Measurements from ENCODE around the gene BMP7. TPM values are rescaled to one million over a fixed set of nuclear protein-coding genes. Genes with fewer than 3 reads are reported as not detected.

The BMP7 gene
- total RNA-seq, 2 experiments from 2014 or later, result not detected

DNA sequence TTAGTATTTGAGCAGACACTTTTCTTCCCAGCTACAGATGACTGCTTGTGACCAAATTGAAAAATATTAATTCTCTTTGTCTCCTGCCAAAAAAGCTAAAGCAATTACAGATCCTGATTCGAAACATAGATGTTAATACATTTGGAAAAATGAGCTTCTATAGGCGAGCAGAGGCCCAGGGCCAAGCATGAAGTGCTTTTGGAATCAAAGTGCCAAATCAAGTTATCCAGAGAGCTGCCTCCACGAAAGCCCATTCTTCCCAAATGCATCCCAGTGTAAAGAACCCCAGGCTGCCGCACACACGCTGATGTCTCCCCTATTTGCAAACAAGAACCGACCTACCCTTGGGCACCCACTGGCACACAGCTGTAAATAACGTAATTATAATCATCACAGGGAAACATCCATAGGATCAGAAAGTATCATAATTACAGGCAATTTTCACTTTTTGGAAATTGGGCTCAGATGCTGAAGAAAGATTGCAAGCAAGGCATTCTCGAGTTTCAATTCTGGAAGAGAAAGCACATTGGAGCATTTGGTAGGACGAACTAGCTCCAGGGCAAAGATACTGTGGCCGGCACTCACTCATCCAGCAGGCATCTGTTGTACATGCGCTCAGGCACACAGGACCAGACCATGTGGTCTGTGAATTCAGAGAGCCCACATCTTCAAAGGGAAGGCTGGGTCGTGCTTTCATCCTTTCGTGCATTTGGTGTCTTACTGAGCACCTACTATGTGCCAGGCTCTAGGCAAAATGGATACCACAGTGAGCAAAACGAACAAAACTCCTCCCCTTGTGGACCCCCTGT, 45.9 kb downstream of the BMP7 start:
- Mint-ChIP-seq H3K27me3 (no peaks in the 10 kb centered on the region), H3K4me1 (no peaks in the 10 kb centered on the region), H3K36me3 (ENCODE audit: low read depth) (no peaks in the 10 kb centered on the region), H3K9me3 (no peaks in the 10 kb centered on the region), H3K27ac (no peak overlapping the region), H3K4me3 (no peak overlapping the region)
- no peak for DNase-seq
- POLR2A ChIA-PET, result interaction anchor here (0.7 kb wide), 1 partner anchor 147 kb away, joined by 3 read pairs; no protein-coding TSS in a partner anchor
- CTCF ChIA-PET, result no interaction called here

- CTCF ChIA-PET, result no interaction called here
- Mint-ChIP-seq H3K27ac (no peak overlapping the region), H3K4me3 (no peak overlapping the region), H3K36me3 (ENCODE audit: low read depth) (no peaks in the 10 kb centered on the region), H3K9me3 (no peaks in the 10 kb centered on the region), H3K27me3 (no peaks in the 10 kb centered on the region), H3K4me1 (no peaks in the 10 kb centered on the region)
- POLR2A ChIA-PET, result no interaction called here
- no peak for DNase-seq
Measured at GRCh38 chr20:57219071-57219677, 47.3 kb downstream of the BMP7 start.

DNA sequence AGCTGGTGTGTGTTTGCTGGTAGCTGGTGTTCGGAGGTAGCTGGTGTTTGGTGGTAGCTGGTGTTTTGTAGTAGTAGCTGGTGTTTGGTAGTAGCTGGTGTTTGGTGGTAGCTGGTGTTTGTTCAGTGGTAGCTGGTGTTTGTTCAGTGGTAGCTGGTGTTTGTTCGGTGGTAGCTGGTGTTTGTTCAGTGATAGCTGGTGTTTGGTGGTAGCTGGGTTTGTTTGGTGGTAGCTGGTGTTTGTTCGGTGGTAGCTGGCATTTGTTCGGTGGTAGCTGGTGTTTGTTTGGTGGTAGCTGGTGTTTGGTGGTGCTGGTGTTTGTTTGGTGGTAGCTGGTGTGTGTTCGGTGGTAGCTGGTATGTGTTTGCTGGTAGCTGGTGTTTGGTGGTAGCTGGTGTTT, 48.0 kb downstream of the BMP7 start:
- Mint-ChIP-seq H3K27ac (no peak overlapping the region), H3K27me3 (no peaks in the 10 kb centered on the region), H3K36me3 (ENCODE audit: low read depth) (no peaks in the 10 kb centered on the region), H3K4me1 (no peaks in the 10 kb centered on the region), H3K9me3 (no peaks in the 10 kb centered on the region), H3K4me3 (no peak overlapping the region)
- no peak for DNase-seq
- ChIA-PET POLR2A (no interaction called here), CTCF (no interaction called here)

GRCh38 chr20:57217802-57218201, 48.6 kb downstream of the BMP7 start:
- H3K4me1 Mint-ChIP-seq, result no peaks in the 10 kb centered on the region
- H3K9me3 Mint-ChIP-seq, result no peaks in the 10 kb centered on the region
- no peak for DNase-seq
- peaks cover 4% of the 10 kb centered on the region for H3K27me3 Mint-ChIP-seq
- H3K4me3 Mint-ChIP-seq, result no peak overlapping the region
- ChIA-PET CTCF (no interaction called here), POLR2A (no interaction called here)
- no peaks in the 10 kb centered on the region for H3K36me3 Mint-ChIP-seq (ENCODE audit: low read depth)
- no peak overlapping the region for H3K27ac Mint-ChIP-seq

- Mint-ChIP-seq H3K4me1 (no peaks in the 10 kb centered on the region), H3K27ac (no peak overlapping the region), H3K4me3 (no peak overlapping the region), H3K27me3 (peaks cover 10% of the 10 kb centered on the region), H3K36me3 (ENCODE audit: low read depth) (no peaks in the 10 kb centered on the region), H3K9me3 (no peaks in the 10 kb centered on the region)
- DNase-seq, result no peak
- ChIA-PET POLR2A (no interaction called here), CTCF (interaction anchor here (0.7 kb wide), 1 partner anchor 117 kb away, joined by 3 read pairs; no protein-coding TSS in a partner anchor)
Measured at GRCh38 chr20:57216669-57217068, 49.8 kb downstream of the BMP7 start.

- Mint-ChIP-seq H3K9me3 (no peaks in the 10 kb centered on the region), H3K4me3 (no peak overlapping the region), H3K27ac (no peak overlapping the region), H3K4me1 (no peaks in the 10 kb centered on the region), H3K36me3 (ENCODE audit: low read depth) (no peaks in the 10 kb centered on the region), H3K27me3 (peaks cover 10% of the 10 kb centered on the region)
- POLR2A ChIA-PET, result no interaction called here
- DNase-seq, result no peak
- CTCF ChIA-PET, result no interaction called here
Measured at GRCh38 chr20:57215826-57216471, 50.5 kb downstream of the BMP7 start.

DNA sequence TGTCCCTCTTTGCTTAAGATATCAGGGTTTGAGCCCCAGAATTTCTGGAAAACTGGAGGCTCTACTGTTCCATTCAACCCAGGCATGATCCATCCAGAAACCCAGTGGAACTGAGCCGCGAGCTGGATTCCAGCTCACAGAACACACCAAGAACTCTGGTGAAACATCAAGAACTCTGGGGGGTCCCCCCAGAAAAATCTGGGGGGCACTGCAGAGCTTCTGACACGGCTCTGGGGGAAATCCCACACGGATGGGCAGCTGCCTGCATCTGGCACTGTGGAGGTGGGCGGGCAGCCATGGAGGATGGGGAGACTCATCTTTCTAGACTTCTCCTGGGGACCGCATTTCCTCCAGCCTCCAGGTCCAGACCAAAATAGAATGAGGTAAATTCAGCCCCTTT, 51.0 kb downstream of the BMP7 start:
- H3K9me3 Mint-ChIP-seq, result no peaks in the 10 kb centered on the region
- no peaks in the 10 kb centered on the region for H3K4me1 Mint-ChIP-seq
- no peak overlapping the region for H3K4me3 Mint-ChIP-seq
- ChIA-PET POLR2A (no interaction called here), CTCF (interaction anchor here (0.9 kb wide), 1 partner anchor 13 kb away, joined by 3 read pairs; no protein-coding TSS in a partner anchor)
- no peak overlapping the region for H3K27ac Mint-ChIP-seq
- H3K27me3 Mint-ChIP-seq, result peaks cover 10% of the 10 kb centered on the region
- H3K36me3 Mint-ChIP-seq (ENCODE audit: low read depth), result no peaks in the 10 kb centered on the region
- DNase-seq, result no peak

GRCh38 chr20:57214948-57215347, 51.5 kb downstream of the BMP7 start:
- Mint-ChIP-seq H3K27me3 (peaks cover 10% of the 10 kb centered on the region), H3K4me3 (no peak overlapping the region), H3K4me1 (no peaks in the 10 kb centered on the region), H3K36me3 (ENCODE audit: low read depth) (no peaks in the 10 kb centered on the region), H3K27ac (no peak overlapping the region), H3K9me3 (no peaks in the 10 kb centered on the region)
- DNase-seq, result no peak
- ChIA-PET CTCF (interaction anchor here (0.9 kb wide), 1 partner anchor 13 kb away, joined by 3 read pairs; no protein-coding TSS in a partner anchor), POLR2A (no interaction called here)

DNA sequence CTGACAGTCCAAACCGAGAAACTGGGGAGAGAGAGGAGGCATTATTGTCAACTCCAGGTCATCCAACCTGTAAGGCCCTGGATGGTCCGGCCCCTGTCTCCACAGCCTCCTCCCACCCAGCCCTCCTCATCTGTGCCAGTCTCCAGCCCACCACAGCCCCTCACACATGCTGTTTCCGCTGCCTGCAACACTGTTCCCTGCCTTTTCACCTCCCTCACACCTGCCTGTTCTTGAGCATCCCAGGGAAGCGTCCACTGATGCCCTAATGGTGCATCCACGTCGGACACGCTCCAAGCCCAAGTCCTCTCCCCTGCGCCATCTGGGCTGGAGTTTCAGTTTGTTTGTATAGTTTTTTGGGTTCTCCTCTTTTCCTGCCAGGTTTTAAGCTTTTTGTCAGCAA, 52.0 kb downstream of the BMP7 start:
- H3K27ac Mint-ChIP-seq, result no peak overlapping the region

GRCh38 chr20:57213924-57214323, 52.5 kb downstream of the BMP7 start:
- no peak overlapping the region for H3K4me3 Mint-ChIP-seq
- DNase-seq, result no peak
- no peak overlapping the region for H3K27ac Mint-ChIP-seq
- POLR2A ChIA-PET, result no interaction called here
- H3K4me1 Mint-ChIP-seq, result no peaks in the 10 kb centered on the region
- CTCF ChIA-PET, result no interaction called here
- H3K36me3 Mint-ChIP-seq (ENCODE audit: low read depth), result no peaks in the 10 kb centered on the region
- H3K27me3 Mint-ChIP-seq, result peaks cover 10% of the 10 kb centered on the region
- no peaks in the 10 kb centered on the region for H3K9me3 Mint-ChIP-seq

More for the DNA sequence above, 52.0 kb downstream of the BMP7 start:
- Mint-ChIP-seq H3K27me3 (peaks cover 10% of the 10 kb centered on the region), H3K9me3 (no peaks in the 10 kb centered on the region), H3K36me3 (ENCODE audit: low read depth) (no peaks in the 10 kb centered on the region), H3K4me1 (no peaks in the 10 kb centered on the region), H3K4me3 (no peak overlapping the region)
- DNase-seq, result no peak
- ChIA-PET CTCF (no interaction called here), POLR2A (no interaction called here)

- H3K4me3 Mint-ChIP-seq, result no peak overlapping the region
- H3K27ac Mint-ChIP-seq, result no peak overlapping the region
- no peaks in the 10 kb centered on the region for H3K4me1 Mint-ChIP-seq
- H3K36me3 Mint-ChIP-seq (ENCODE audit: low read depth), result no peaks in the 10 kb centered on the region
- ChIA-PET POLR2A (no interaction called here), CTCF (no interaction called here)
- no peak for DNase-seq
- H3K9me3 Mint-ChIP-seq, result no peaks in the 10 kb centered on the region
- peaks cover 10% of the 10 kb centered on the region for H3K27me3 Mint-ChIP-seq
Measured at GRCh38 chr20:57213291-57213690, 53.1 kb downstream of the BMP7 start.

DNA sequence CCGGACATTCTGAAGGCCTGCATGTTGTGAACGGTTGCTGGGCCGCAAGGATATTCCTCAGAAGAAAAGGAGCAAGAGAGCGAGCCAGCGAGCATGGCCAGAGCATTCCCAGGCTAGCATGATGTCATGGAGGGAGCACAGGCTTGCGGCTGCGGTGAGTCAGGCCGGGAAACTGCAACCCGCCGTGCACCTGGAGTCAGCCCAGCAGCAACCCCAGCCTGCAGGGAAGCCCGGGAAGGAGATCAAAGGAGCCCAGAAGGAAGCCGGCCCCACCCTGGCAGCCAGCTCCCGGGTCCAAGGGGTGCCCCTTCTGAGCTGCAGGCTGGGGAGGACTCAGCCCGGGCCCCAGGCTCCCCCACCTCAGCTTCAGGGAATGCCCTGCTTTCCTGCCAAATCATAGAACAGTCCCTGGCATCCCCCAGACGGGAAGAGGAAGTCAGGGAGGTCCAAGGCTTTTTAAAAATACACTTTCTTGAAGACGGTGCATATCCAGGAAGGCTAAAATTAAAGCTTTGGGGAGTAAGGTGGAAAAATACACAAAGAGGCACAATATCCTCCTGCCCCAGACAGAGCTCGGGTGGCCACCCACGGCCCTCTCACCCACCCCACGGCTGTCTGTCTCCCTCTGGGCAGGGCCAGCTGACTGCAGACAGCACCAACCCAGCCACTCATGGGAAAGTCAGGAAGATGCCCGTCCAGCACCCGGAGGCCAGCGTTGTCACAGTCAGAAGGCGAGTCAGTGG, 53.7 kb downstream of the BMP7 start:
- Mint-ChIP-seq H3K27me3 (peaks cover 10% of the 10 kb centered on the region), H3K27ac (no peak overlapping the region), H3K4me3 (no peak overlapping the region), H3K9me3 (no peaks in the 10 kb centered on the region), H3K36me3 (ENCODE audit: low read depth) (no peaks in the 10 kb centered on the region), H3K4me1 (no peaks in the 10 kb centered on the region)
- DNase-seq, result no peak
- ChIA-PET CTCF (no interaction called here), POLR2A (no interaction called here)

DNA sequence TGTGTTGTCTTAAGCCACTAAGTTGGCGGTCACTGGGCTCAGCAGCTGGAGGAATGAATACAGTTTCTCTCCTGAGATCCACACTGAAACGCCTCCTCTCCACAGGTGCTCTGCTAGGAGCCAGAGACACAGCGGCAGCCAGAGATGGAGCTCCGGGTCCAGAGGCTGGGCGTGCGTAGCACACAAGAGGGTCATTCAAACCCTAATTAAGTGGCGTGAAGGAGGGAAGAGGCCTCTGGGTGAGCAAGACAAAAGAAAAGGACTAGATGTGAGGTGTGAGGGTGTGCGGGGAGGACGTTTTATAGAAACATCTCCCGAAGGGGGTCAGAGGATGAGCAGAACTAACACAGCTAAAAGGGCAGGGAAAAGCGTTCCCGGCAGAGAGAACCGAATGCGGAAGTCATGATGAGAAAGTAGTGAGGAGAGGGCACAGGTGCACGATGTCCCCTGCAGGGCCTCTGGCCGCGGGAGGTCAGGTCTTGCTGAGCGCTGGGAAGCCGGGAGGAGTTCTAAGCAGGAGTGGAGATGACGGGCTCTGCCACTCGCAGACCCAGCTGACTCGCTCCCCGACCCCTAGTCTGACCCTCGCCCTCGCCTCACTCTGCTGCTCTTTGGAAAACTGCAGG, 54.4 kb downstream of the BMP7 start:
- no peaks in the 10 kb centered on the region for H3K4me1 Mint-ChIP-seq
- ChIA-PET POLR2A (no interaction called here), CTCF (no interaction called here)

More for the DNA sequence above, 54.4 kb downstream of the BMP7 start:
- Mint-ChIP-seq H3K36me3 (ENCODE audit: low read depth) (no peaks in the 10 kb centered on the region), H3K9me3 (no peaks in the 10 kb centered on the region), H3K4me3 (no peak overlapping the region), H3K27me3 (peaks cover 10% of the 10 kb centered on the region), H3K27ac (no peak overlapping the region)
- no peak for DNase-seq
